BLaER1 (cell line): Measurements from ENCODE around the gene MMP17.
A peak's percentile ranks its signal among the peaks of the same experiment; 100 is the strongest.

Experiments used
- H3K27ac ChIP-seq: shearing (Covaris generic); formaldehyde crosslinking; 2 replicates; pipeline ENCODE4 v1.8.1; 2022
- H3K27me3 ChIP-seq: shearing (Covaris generic); formaldehyde crosslinking; 2 replicates; pipeline ENCODE4 v1.8.1; 2022
- H3K36me3 ChIP-seq: shearing (Covaris generic); formaldehyde crosslinking; 2 replicates; pipeline ENCODE4 v1.8.1; 2022
- H3K4me1 ChIP-seq: shearing (Covaris generic); formaldehyde crosslinking; 2 replicates; pipeline ENCODE4 v1.8.1; 2022
- H3K4me2 ChIP-seq: shearing (Covaris generic); formaldehyde crosslinking; 2 replicates; pipeline ENCODE4 v1.8.1; 2022
- H3K4me3 ChIP-seq: shearing (Covaris generic); formaldehyde crosslinking; 2 replicates; pipeline ENCODE4 v1.8.1; 2022
- H3K9ac ChIP-seq: shearing (Covaris generic); formaldehyde crosslinking; 2 replicates; pipeline ENCODE4 v1.8.1; 2022
- H3K9me3 ChIP-seq: shearing (Covaris generic); formaldehyde crosslinking; 2 replicates; pipeline ENCODE4 v1.8.1; 2022
- H4K20me1 ChIP-seq: shearing (Covaris generic); formaldehyde crosslinking; 2 replicates; pipeline ENCODE4 v1.8.1; 2022
- Cebpa-rat ChIP-seq: shearing (Covaris generic); IDR thresholded peaks from 2 replicates; pipeline ENCODE4 v1.8.1; 2022

The MMP17 gene

GRCh38 chr12:131892711-131893604 is 64.8 kb downstream of the MMP17 start:
- H3K27ac ChIP-seq: no peak overlapping the region
- no peak overlapping the region for H3K9ac ChIP-seq
- no peaks in the 10 kb centered on the region for H3K27me3 ChIP-seq
- H3K9me3 ChIP-seq: no peaks in the 10 kb centered on the region
- H3K4me1 ChIP-seq: peaks cover 25% of the 10 kb centered on the region
- H3K4me2 ChIP-seq: no peak overlapping the region
- H3K4me3 ChIP-seq: no peak overlapping the region
- no peak for TF ChIP-seq Cebpa-rat
- H4K20me1 ChIP-seq: peaks cover 28% of the 10 kb centered on the region
- H3K36me3 ChIP-seq: no peaks in the 10 kb centered on the region

GRCh38 chr12:131893605-131894312 is 65.6 kb downstream of the MMP17 start:
- Histone ChIP-seq H3K4me2 (no peak overlapping the region), H3K27ac (no peak overlapping the region), H3K27me3 (no peaks in the 10 kb centered on the region), H4K20me1 (peaks cover 36% of the 10 kb centered on the region), H3K9me3 (no peaks in the 10 kb centered on the region), H3K4me3 (no peak overlapping the region), H3K36me3 (peaks cover 5% of the 10 kb centered on the region), H3K4me1 (peaks cover 33% of the 10 kb centered on the region), H3K9ac (no peak overlapping the region)
- no peak for TF ChIP-seq Cebpa-rat

GRCh38 chr12:131894313-131894860 is 66.2 kb downstream of the MMP17 start, which contains the start of gene ULK1:
Gene ULK1 (plus strand): TSS chr12:131894622. CDS start chr12:131895002, 380 bp downstream.
- H3K27ac ChIP-seq: peak within 1 kb of the TSS; percentile 94
- H3K4me1 ChIP-seq: peaks cover 39% of the 10 kb centered on the region
- H3K27me3 ChIP-seq: no peaks in the 10 kb centered on the region
- no peak for TF ChIP-seq Cebpa-rat
- H3K4me3 ChIP-seq: peak within 1 kb of the TSS; percentile 74
- H3K9me3 ChIP-seq: no peaks in the 10 kb centered on the region
- peak within 1 kb of the TSS; percentile 99 for H3K4me2 ChIP-seq
- H4K20me1 ChIP-seq: peaks cover 42% of the 10 kb centered on the region
- peaks cover 12% of the 10 kb centered on the region for H3K36me3 ChIP-seq
- H3K9ac ChIP-seq: peak within 1 kb of the TSS; percentile 93

GRCh38 chr12:131894981-131895639 is 66.9 kb downstream of the MMP17 start:
- H3K36me3 ChIP-seq: peaks cover 16% of the 10 kb centered on the region
- no peaks in the 10 kb centered on the region for H3K27me3 ChIP-seq
- peak overlapping the region; percentile 93 for H3K9ac ChIP-seq
- H4K20me1 ChIP-seq: peaks cover 50% of the 10 kb centered on the region
- H3K27ac ChIP-seq: peak overlapping the region; percentile 94
- H3K9me3 ChIP-seq: no peaks in the 10 kb centered on the region
- peak overlapping the region; percentile 74 for H3K4me3 ChIP-seq
- TF ChIP-seq Cebpa-rat: no peak
- peaks cover 46% of the 10 kb centered on the region for H3K4me1 ChIP-seq
- peak overlapping the region; percentile 99 for H3K4me2 ChIP-seq

- Histone ChIP-seq H3K4me2 (peak overlapping the region; percentile 99), H3K9ac (peak overlapping the region; percentile 93), H3K9me3 (no peaks in the 10 kb centered on the region), H3K36me3 (peaks cover 22% of the 10 kb centered on the region), H3K27ac (peak overlapping the region; percentile 94), H3K4me1 (peaks cover 52% of the 10 kb centered on the region), H3K4me3 (peak overlapping the region; percentile 74), H3K27me3 (no peaks in the 10 kb centered on the region), H4K20me1 (peaks cover 55% of the 10 kb centered on the region)
- TF ChIP-seq Cebpa-rat: no peak
These were observed 67.5 kb downstream of the MMP17 start for GRCh38 chr12:131895640-131896079.

- Histone ChIP-seq H3K27me3 (no peaks in the 10 kb centered on the region), H3K4me2 (peak overlapping the region; percentile 99), H3K9me3 (no peaks in the 10 kb centered on the region), H3K27ac (peak overlapping the region; percentile 94), H3K36me3 (peaks cover 23% of the 10 kb centered on the region), H3K4me1 (peaks cover 55% of the 10 kb centered on the region), H4K20me1 (peaks cover 61% of the 10 kb centered on the region), H3K4me3 (peak overlapping the region; percentile 74), H3K9ac (peak overlapping the region; percentile 93)
- TF ChIP-seq Cebpa-rat: no peak
These were observed 68.1 kb downstream of the MMP17 start for GRCh38 chr12:131896080-131896810.

- H3K36me3 ChIP-seq: peaks cover 29% of the 10 kb centered on the region
- H3K9ac ChIP-seq: peak overlapping the region; percentile 93
- peak overlapping the region; percentile 99 for H3K4me2 ChIP-seq
- H3K9me3 ChIP-seq: no peaks in the 10 kb centered on the region
- H3K4me1 ChIP-seq: peaks cover 61% of the 10 kb centered on the region
- no peaks in the 10 kb centered on the region for H3K27me3 ChIP-seq
- H4K20me1 ChIP-seq: peaks cover 67% of the 10 kb centered on the region
- H3K4me3 ChIP-seq: peak overlapping the region; percentile 74
- no peak for TF ChIP-seq Cebpa-rat
- peak overlapping the region; percentile 94 for H3K27ac ChIP-seq
These were observed 68.6 kb downstream of the MMP17 start for GRCh38 chr12:131896811-131897270.

- Histone ChIP-seq H4K20me1 (peaks cover 71% of the 10 kb centered on the region), H3K27me3 (no peaks in the 10 kb centered on the region), H3K36me3 (peaks cover 33% of the 10 kb centered on the region), H3K9ac (peak overlapping the region; percentile 93; the same call in 1 of the 2 replicates), H3K4me3 (peak overlapping the region; percentile 74), H3K27ac (peak overlapping the region; percentile 94), H3K4me1 (peaks cover 66% of the 10 kb centered on the region), H3K9me3 (no peaks in the 10 kb centered on the region), H3K4me2 (peak overlapping the region; percentile 99)
- TF ChIP-seq Cebpa-rat: no peak
These were observed 69.1 kb downstream of the MMP17 start for GRCh38 chr12:131897276-131897675.
